Liver (tissue), 9 donors: Measurements from ENCODE around the gene IL10RB. TPM values are rescaled to one million over a fixed set of nuclear protein-coding genes. Genes with fewer than 3 reads are reported as not detected.

Experiments used
- DNase-seq: peaks from one replicate; pipeline ENCODE4 v3.0.0-alpha.2; 2017; ENCODE audit warnings: low spot score
- H3K27ac ChIP-seq, 2 donors: one replicate each; pipeline ENCODE4 v1.7.0; 2013; ENCODE audit warnings: inconsistent platforms in 2 of 2, low read length in 2 of 2, control low read depth in 1 of 2, low read depth in 1 of 2, mild to moderate bottlenecking in 1 of 2
- H3K27me3 ChIP-seq, 4 donors: one replicate each; pipeline versions ENCODE4 v1.6.1 to v1.7.0; 2013; ENCODE audit warnings: low read length in 3 of 4, inconsistent platforms in 1 of 4, mild to moderate bottlenecking in 1 of 4, moderate library complexity in 1 of 4; ENCODE audit not compliant: control insufficient read depth in 4 of 4, insufficient read depth in 4 of 4
- H3K36me3 ChIP-seq, 4 donors: one replicate each; pipeline versions ENCODE4 v1.6.1 to v1.7.0; 2013; ENCODE audit warnings: low read length in 3 of 4, mild to moderate bottlenecking in 3 of 4, low read depth in 1 of 4, moderate library complexity in 1 of 4; ENCODE audit not compliant: control insufficient read depth in 4 of 4, insufficient read depth in 3 of 4
- H3K4me1 ChIP-seq, 4 donors: one replicate each; pipeline versions ENCODE4 v1.6.1 to v1.7.0; 2013; ENCODE audit warnings: low read length in 3 of 4, mild to moderate bottlenecking in 3 of 4, moderate library complexity in 1 of 4; ENCODE audit not compliant: control insufficient read depth in 4 of 4, insufficient read depth in 4 of 4
- H3K4me3 ChIP-seq, 3 donors: one replicate each; pipeline versions ENCODE4 v1.6.1 to v1.7.0; 2013; ENCODE audit warnings: low read length in 3 of 3, control low read depth in 1 of 3, low read depth in 1 of 3, mild to moderate bottlenecking in 1 of 3
- H3K9ac ChIP-seq, 2 donors: one replicate each; pipeline ENCODE4 v1.7.0; 2013; ENCODE audit warnings: low read length in 2 of 2, mild to moderate bottlenecking in 2 of 2, moderate library complexity in 2 of 2, control low read depth in 1 of 2, low read depth in 1 of 2
- H3K9me3 ChIP-seq, 4 donors: one replicate each; pipeline versions ENCODE4 v1.6.1 to v1.7.0; 2013; ENCODE audit warnings: low read length in 3 of 4; ENCODE audit not compliant: control insufficient read depth in 4 of 4
- EGR1 ChIP-seq, 2 donors: IDR thresholded peaks; 2 replicates each; pipeline ENCODE4 v1.6.1; 2016 to 2018; ENCODE audit warnings: antibody characterized with exemption in 2 of 2, low read depth in 2 of 2
- FOXA1 ChIP-seq: IDR thresholded peaks from 2 replicates; pipeline ENCODE4 v1.6.1; 2016; ENCODE audit warnings: antibody characterized with exemption
- FOXA2 ChIP-seq: IDR thresholded peaks from 2 replicates; pipeline ENCODE4 v1.6.1; 2016; ENCODE audit warnings: antibody characterized with exemption
- GABPA ChIP-seq, 2 donors: IDR thresholded peaks in 1 of 2; conservative IDR thresholded peaks in 1 of 2; 2 replicates each; pipeline ENCODE4 v1.6.1; 2016; ENCODE audit warnings: antibody characterized with exemption in 2 of 2, mild to moderate bottlenecking in 1 of 2, moderate library complexity in 1 of 2
- HNF4A ChIP-seq, 2 donors: conservative IDR thresholded peaks; 2 replicates each; pipeline ENCODE4 v1.6.1; 2016; ENCODE audit warnings: antibody characterized with exemption in 2 of 2, mild to moderate bottlenecking in 2 of 2
- HNF4G ChIP-seq: IDR thresholded peaks from 2 replicates; pipeline ENCODE4 v1.6.1; 2016; ENCODE audit warnings: antibody characterized with exemption
- JUND ChIP-seq, 2 donors: IDR thresholded peaks; 2 replicates each; pipeline ENCODE4 v1.6.1; 2016; ENCODE audit warnings: antibody characterized with exemption in 2 of 2
- NR2F2 ChIP-seq: IDR thresholded peaks from 2 replicates; pipeline ENCODE4 v1.6.1; 2016; ENCODE audit warnings: antibody characterized with exemption
- RAD21 ChIP-seq, 2 donors: IDR thresholded peaks; 2 replicates each; pipeline ENCODE4 v1.6.1; 2016; ENCODE audit warnings: antibody characterized with exemption in 2 of 2, mild to moderate bottlenecking in 2 of 2
- RXRA ChIP-seq, 2 donors: IDR thresholded peaks; 2 replicates each; pipeline ENCODE4 v1.6.1; 2017 to 2018; ENCODE audit warnings: antibody characterized with exemption in 2 of 2, mild to moderate bottlenecking in 1 of 2
- SP1 ChIP-seq: IDR thresholded peaks from 2 replicates; pipeline ENCODE4 v1.6.1; 2018; ENCODE audit warnings: antibody characterized with exemption, mild to moderate bottlenecking
- TAF1 ChIP-seq: conservative IDR thresholded peaks from 2 replicates; pipeline ENCODE4 v1.6.1; 2016; ENCODE audit warnings: antibody characterized with exemption, mild to moderate bottlenecking
- YY1 ChIP-seq: IDR thresholded peaks from 2 replicates; pipeline ENCODE4 v1.6.1; 2016; ENCODE audit warnings: antibody characterized with exemption, mild to moderate bottlenecking
- WGBS: extraction: QIAGEN DNeasy Blood & Tissue Kit; methylation state at CpG from one replicate; pipeline ENCODE4 v1.1.7; 2013; 5-methylcytosine and 5-hydroxymethylcytosine counted together
- polyA plus RNA-seq, 2 donors: library from polyadenylated mRNA; stranded (reverse) in 1 of 2; unstranded in 1 of 2; fragments of 200-250 nt in 1 of 2; fragments of >200 nt in 1 of 2; fragmentation: Nextera tagmentation in 1 of 2; extraction: Ambion mirVana in 1 of 2; gene quantifications; one replicate each; pipeline versions ENCODE4 v1.2.1 to v1.2.3, GENCODE V29; 2013 to 2015
- total RNA-seq, 2 donors: library from RNA; depleted of rRNA; stranded (reverse); fragments of >200 nt; gene quantifications; one replicate each; pipeline ENCODE4 v1.2.3, GENCODE V29; 2014
- TF ChIP-seq, protein P1 (sequence below): fragments of 150-350 bp; IDR thresholded peaks from 2 replicates; pipeline ENCODE4 v1.5.1; 2017; ENCODE audit warnings: improper control_type of control experiment, low read depth, low read length; ENCODE audit not compliant: missing input control
- TF ChIP-seq, protein P2 (sequence below): IDR thresholded peaks from 2 replicates; pipeline ENCODE4 v1.6.1; 2016; ENCODE audit warnings: antibody characterized with exemption
- TF ChIP-seq, protein P3 (sequence below): IDR thresholded peaks from 2 replicates; pipeline ENCODE4 v1.6.1; 2016; ENCODE audit warnings: antibody characterized with exemption
- TF ChIP-seq, protein P4 (sequence below): IDR thresholded peaks from 2 replicates; pipeline ENCODE4 v1.6.1; 2016; ENCODE audit warnings: antibody characterized with exemption
- TF ChIP-seq, protein P5 (sequence below): IDR thresholded peaks from 2 replicates; pipeline ENCODE4 v1.6.1; 2016; ENCODE audit warnings: antibody characterized with exemption, mild to moderate bottlenecking
- donor health status: healthy.
- donor health status: healthy.
- donor health status: healthy.
- donor health status: healthy.
- donor health status: healthy.

The IL10RB gene
- total and polyA plus RNA-seq, 4 donors, result 16.1 to 22.1 (median 18.8) TPM

DNA sequence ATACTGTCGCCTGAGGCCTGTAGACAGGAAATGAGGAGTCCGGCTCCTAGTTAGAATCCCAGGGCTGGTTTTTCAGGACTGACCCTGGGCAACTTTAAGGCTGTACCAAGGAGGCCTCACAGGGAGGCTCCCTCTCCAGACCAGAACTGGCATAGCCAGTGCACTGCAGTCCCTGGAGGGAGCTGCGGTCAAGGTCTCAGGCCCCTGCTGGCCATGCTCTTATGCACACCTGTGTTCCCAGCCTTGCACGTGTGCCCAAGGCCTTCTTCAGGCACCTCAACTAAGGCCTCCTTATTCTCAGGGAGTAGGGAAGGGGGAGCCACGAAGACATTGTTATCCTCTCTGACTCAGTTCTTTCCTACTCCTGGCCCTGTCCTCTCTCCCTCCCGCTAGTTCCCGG is 36.6 kb downstream of the IL10RB start:
- no peak overlapping the region for H3K4me3 ChIP-seq
- WGBS, result 95% methylated on average over 7 of the region's 7 CpGs
- peaks cover 18 to 34% (median 22%) of the 10 kb centered on the region in 4 donors for H3K4me1 ChIP-seq
- H3K36me3 ChIP-seq, result no peaks in the 10 kb centered on the region
- no peak overlapping the region for H3K9ac ChIP-seq
- no peaks in the 10 kb centered on the region for H3K9me3 ChIP-seq
- no peaks in the 10 kb centered on the region for H3K27me3 ChIP-seq
- H3K27ac ChIP-seq, result no peak overlapping the region
- DNase-seq, result no peak
- no peak for TF ChIP-seq FOXA2
- TF ChIP-seq NR2F2, result no peak
- TF ChIP-seq, protein P1, sequence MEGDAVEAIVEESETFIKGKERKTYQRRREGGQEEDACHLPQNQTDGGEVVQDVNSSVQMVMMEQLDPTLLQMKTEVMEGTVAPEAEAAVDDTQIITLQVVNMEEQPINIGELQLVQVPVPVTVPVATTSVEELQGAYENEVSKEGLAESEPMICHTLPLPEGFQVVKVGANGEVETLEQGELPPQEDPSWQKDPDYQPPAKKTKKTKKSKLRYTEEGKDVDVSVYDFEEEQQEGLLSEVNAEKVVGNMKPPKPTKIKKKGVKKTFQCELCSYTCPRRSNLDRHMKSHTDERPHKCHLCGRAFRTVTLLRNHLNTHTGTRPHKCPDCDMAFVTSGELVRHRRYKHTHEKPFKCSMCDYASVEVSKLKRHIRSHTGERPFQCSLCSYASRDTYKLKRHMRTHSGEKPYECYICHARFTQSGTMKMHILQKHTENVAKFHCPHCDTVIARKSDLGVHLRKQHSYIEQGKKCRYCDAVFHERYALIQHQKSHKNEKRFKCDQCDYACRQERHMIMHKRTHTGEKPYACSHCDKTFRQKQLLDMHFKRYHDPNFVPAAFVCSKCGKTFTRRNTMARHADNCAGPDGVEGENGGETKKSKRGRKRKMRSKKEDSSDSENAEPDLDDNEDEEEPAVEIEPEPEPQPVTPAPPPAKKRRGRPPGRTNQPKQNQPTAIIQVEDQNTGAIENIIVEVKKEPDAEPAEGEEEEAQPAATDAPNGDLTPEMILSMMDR, result no peak
- TF ChIP-seq, protein P2, sequence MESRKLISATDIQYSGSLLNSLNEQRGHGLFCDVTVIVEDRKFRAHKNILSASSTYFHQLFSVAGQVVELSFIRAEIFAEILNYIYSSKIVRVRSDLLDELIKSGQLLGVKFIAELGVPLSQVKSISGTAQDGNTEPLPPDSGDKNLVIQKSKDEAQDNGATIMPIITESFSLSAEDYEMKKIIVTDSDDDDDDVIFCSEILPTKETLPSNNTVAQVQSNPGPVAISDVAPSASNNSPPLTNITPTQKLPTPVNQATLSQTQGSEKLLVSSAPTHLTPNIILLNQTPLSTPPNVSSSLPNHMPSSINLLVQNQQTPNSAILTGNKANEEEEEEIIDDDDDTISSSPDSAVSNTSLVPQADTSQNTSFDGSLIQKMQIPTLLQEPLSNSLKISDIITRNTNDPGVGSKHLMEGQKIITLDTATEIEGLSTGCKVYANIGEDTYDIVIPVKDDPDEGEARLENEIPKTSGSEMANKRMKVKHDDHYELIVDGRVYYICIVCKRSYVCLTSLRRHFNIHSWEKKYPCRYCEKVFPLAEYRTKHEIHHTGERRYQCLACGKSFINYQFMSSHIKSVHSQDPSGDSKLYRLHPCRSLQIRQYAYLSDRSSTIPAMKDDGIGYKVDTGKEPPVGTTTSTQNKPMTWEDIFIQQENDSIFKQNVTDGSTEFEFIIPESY, result no peak
- TF ChIP-seq RXRA (IDR thresholded peaks at IDR 0.05), result no peak
- TF ChIP-seq, protein P3, sequence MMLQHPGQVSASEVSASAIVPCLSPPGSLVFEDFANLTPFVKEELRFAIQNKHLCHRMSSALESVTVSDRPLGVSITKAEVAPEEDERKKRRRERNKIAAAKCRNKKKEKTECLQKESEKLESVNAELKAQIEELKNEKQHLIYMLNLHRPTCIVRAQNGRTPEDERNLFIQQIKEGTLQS, result no peak
- no peak for TF ChIP-seq JUND (IDR thresholded peaks at IDR 0.05)
- TF ChIP-seq RAD21 (IDR thresholded peaks at IDR 0.05), result no peak

DNA sequence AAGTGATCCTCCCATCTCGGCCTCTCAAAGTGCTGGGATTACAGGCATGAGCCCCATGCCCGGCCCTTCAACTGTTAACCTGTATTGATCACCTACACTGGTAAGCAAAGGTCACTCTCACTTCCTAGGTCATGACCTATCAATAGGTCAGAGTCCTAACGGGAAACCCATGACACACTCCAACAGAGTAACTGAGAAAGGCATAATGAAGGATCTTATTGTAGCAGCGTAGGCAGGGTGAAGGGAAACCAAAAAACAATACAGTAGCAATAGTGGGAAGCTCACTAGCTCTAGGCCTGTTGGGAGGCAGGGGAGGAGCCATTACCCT is 39.1 kb downstream of the IL10RB start:
- TF ChIP-seq YY1 (no peak), GABPA (IDR thresholded peaks at IDR 0.05 in 1 of 2, conservative IDR thresholded peaks at IDR 0.05 in 1 of 2) (no peak), RAD21 (IDR thresholded peaks at IDR 0.05) (peak; percentile 31 to 63), FOXA1 (no peak), TAF1 (no peak), EGR1 (IDR thresholded peaks at IDR 0.05; ENCODE audit: low read depth in 2 of 2) (peak; percentile 48 to 57), FOXA2 (no peak), JUND (IDR thresholded peaks at IDR 0.05) (peak; percentile 61 to 83), HNF4G (peak; percentile 91), SP1 (peak; percentile 94), HNF4A (conservative IDR thresholded peaks at IDR 0.05) (peak; percentile 93 to 97), NR2F2 (peak; percentile 99), RXRA (IDR thresholded peaks at IDR 0.05) (peak; percentile 94 to 99)
- TF ChIP-seq, protein P2, result no peak
- TF ChIP-seq, protein P1, result no peak
- TF ChIP-seq, protein P4, sequence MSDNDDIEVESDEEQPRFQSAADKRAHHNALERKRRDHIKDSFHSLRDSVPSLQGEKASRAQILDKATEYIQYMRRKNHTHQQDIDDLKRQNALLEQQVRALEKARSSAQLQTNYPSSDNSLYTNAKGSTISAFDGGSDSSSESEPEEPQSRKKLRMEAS, result peak; percentile 86
- TF ChIP-seq, protein P5, sequence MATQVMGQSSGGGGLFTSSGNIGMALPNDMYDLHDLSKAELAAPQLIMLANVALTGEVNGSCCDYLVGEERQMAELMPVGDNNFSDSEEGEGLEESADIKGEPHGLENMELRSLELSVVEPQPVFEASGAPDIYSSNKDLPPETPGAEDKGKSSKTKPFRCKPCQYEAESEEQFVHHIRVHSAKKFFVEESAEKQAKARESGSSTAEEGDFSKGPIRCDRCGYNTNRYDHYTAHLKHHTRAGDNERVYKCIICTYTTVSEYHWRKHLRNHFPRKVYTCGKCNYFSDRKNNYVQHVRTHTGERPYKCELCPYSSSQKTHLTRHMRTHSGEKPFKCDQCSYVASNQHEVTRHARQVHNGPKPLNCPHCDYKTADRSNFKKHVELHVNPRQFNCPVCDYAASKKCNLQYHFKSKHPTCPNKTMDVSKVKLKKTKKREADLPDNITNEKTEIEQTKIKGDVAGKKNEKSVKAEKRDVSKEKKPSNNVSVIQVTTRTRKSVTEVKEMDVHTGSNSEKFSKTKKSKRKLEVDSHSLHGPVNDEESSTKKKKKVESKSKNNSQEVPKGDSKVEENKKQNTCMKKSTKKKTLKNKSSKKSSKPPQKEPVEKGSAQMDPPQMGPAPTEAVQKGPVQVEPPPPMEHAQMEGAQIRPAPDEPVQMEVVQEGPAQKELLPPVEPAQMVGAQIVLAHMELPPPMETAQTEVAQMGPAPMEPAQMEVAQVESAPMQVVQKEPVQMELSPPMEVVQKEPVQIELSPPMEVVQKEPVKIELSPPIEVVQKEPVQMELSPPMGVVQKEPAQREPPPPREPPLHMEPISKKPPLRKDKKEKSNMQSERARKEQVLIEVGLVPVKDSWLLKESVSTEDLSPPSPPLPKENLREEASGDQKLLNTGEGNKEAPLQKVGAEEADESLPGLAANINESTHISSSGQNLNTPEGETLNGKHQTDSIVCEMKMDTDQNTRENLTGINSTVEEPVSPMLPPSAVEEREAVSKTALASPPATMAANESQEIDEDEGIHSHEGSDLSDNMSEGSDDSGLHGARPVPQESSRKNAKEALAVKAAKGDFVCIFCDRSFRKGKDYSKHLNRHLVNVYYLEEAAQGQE, result no peak
- TF ChIP-seq, protein P3, result peak; percentile 23
- H3K27ac ChIP-seq, result peak overlapping the region; percentile 69 to 88
- H3K4me3 ChIP-seq, result peak overlapping the region in 1 of 3 donors; percentile 44
- no peaks in the 10 kb centered on the region for H3K27me3 ChIP-seq
- no peak for DNase-seq
- H3K9me3 ChIP-seq, result no peaks in the 10 kb centered on the region
- peaks cover 18 to 34% (median 22%) of the 10 kb centered on the region in 4 donors for H3K4me1 ChIP-seq
- 35% methylated on average over 4 of the region's 4 CpGs for WGBS
- no peaks in the 10 kb centered on the region for H3K36me3 ChIP-seq
- H3K9ac ChIP-seq, result peak overlapping the region in 1 of 2 donors; percentile 15
